GM12878 (cell line): ENCODE results near the gene DNASE1L3. TPM values are rescaled to one million over a fixed set of nuclear protein-coding genes. Genes with fewer than 3 reads are reported as not detected.

Experiments
- ATAC-seq: fragments of 200-7000 bp; cut with Tn5 transposase; 3 replicates; pipeline ENCODE4 v1.9.1; 2020; ENCODE audit warnings: mild to moderate bottlenecking, moderate library complexity
- BruUV-seq: library from RNA; stranded (reverse); fragments of 400-500 nt; replicated peaks from 2 replicates; lab custom pipeline; 2021; lab: Mats Ljungman, UMichigan
- CTCF ChIA-PET: fragments of 300-600 bp; sonication (Branson Sonifier 250); formaldehyde crosslinking; extraction: SDS; loops from one replicate; lab custom pipeline; 2021; ENCODE audit warnings: inconsistent platforms; lab: Yijun Ruan, JAX
- POLR2A ChIA-PET: fragments of 350-600 bp; formaldehyde crosslinking; extraction: SDS; loops from one replicate; lab custom pipeline; 2021; ENCODE audit warnings: inconsistent platforms; lab: Charles Lee
- RAD21 ChIA-PET: fragments of 300-600 bp; sonication (Branson Sonifier 250); formaldehyde crosslinking; loops from one replicate; lab custom pipeline; 2023; ENCODE audit warnings: antibody characterized with exemption; ENCODE audit not compliant: unreplicated experiment; lab: Charles Lee
- SMC1A ChIA-PET: fragments of 300-600 bp; sonication (Branson Sonifier 250); formaldehyde crosslinking; loops from one replicate; lab custom pipeline; 2023; ENCODE audit not compliant: unreplicated experiment, uncharacterized antibody; lab: Charles Lee
- DNase-seq: peaks from one replicate; pipeline ENCODE4 v3.0.0-alpha.2; 2011; ENCODE audit warnings: low read depth, low spot score
- FAIRE-seq: peaks from 3 replicates; lab custom pipeline; 2011; peaks lifted over from hg19 to GRCh38; lab: Jason Lieb, UNC
- H2AFZ ChIP-seq: 2 replicates; pipeline ENCODE4 v1.6.0; 2011; ENCODE audit warnings: low read depth, low read length, control low read depth; ENCODE audit not compliant: control insufficient read depth
- H3K27ac ChIP-seq: 2 replicates; pipeline ENCODE4 v1.5.1; 2011; ENCODE audit warnings: control low read depth; ENCODE audit not compliant: control insufficient read depth, insufficient read depth
- H3K27me3 ChIP-seq, 2 experiments: replicated peaks in 1 of 2; 2 replicates each; pipeline versions ENCODE4 v1.6.0 to v1.6.1; 2011; ENCODE audit warnings: low read length in 1 of 2; ENCODE audit not compliant: control insufficient read depth in 2 of 2, insufficient read depth in 2 of 2
- H3K36me3 ChIP-seq, 2 experiments: 2 replicates each; pipeline ENCODE4 v1.5.1; 2011; ENCODE audit warnings: low read length in 1 of 2; ENCODE audit not compliant: control insufficient read depth in 2 of 2, insufficient read depth in 2 of 2
- H3K4me1 ChIP-seq: 2 replicates; pipeline ENCODE4 v1.6.1; 2011; ENCODE audit warnings: mild to moderate bottlenecking, low read length, moderate library complexity, mixed read lengths; ENCODE audit not compliant: control insufficient read depth, insufficient read depth
- H3K4me2 ChIP-seq: 2 replicates; pipeline ENCODE4 v1.6.0; 2011; ENCODE audit warnings: control low read depth; ENCODE audit not compliant: control insufficient read depth, insufficient read depth
- H3K4me3 ChIP-seq: fragments of 200-600 bp; sonication (generic); 2 replicates; pipeline ENCODE4 v1.5.1; 2016
- H3K79me2 ChIP-seq: 2 replicates; pipeline ENCODE4 v1.6.0; 2011; ENCODE audit warnings: low read length; ENCODE audit not compliant: control insufficient read depth, insufficient read depth
- H3K9ac ChIP-seq: 2 replicates; pipeline ENCODE4 v1.8.0; 2011; ENCODE audit warnings: low read length, control low read depth, mixed read lengths; ENCODE audit not compliant: control insufficient read depth, insufficient read depth
- H3K9me3 ChIP-seq: replicated peaks from 3 replicates; pipeline ENCODE4 v1.5.1; 2011; ENCODE audit warnings: mild to moderate bottlenecking, low read length; ENCODE audit not compliant: control insufficient read depth, insufficient read depth
- H4K20me1 ChIP-seq: 2 replicates; pipeline ENCODE4 v1.6.0; 2011; ENCODE audit not compliant: control insufficient read depth, insufficient read depth
- CREM ChIP-seq: IDR thresholded peaks from 2 replicates; pipeline ENCODE4 v1.6.1; 2014; ENCODE audit warnings: antibody characterized with exemption, low read depth
- CTCF ChIP-seq, 3 experiments: IDR thresholded peaks in 2 of 3; conservative IDR thresholded peaks in 1 of 3; 2 replicates each; pipeline ENCODE4 v1.5.1; 2011; ENCODE audit warnings: low read depth in 3 of 3, low read length in 3 of 3, mild to moderate bottlenecking in 3 of 3, control low read depth in 2 of 3, moderate library complexity in 2 of 3, inconsistent platforms in 1 of 3, mixed read lengths in 1 of 3; ENCODE audit not compliant: control insufficient read depth in 2 of 3, insufficient read depth in 1 of 3; ENCODE audit errors: extremely low read depth in 1 of 3
- ESRRA ChIP-seq: IDR thresholded peaks from 2 replicates; pipeline ENCODE4 v1.6.1; 2012; ENCODE audit warnings: mild to moderate bottlenecking, low read length, improper control_type of control experiment
- GABPA ChIP-seq: IDR thresholded peaks from 2 replicates; pipeline ENCODE4 v1.6.1; 2014; ENCODE audit warnings: antibody characterized with exemption, low read depth, mild to moderate bottlenecking, inconsistent platforms
- HDGF ChIP-seq: fragments of 450-650 bp; IDR thresholded peaks from 2 replicates; pipeline ENCODE4 v1.6.1; 2016; ENCODE audit warnings: antibody characterized with exemption
- RB1 ChIP-seq: fragments of 450-650 bp; formaldehyde crosslinking; IDR thresholded peaks from 2 replicates; pipeline ENCODE4 v1.6.1; 2017; ENCODE audit warnings: mild to moderate bottlenecking, borderline replicate concordance
- SMC3 ChIP-seq: IDR thresholded peaks from 2 replicates; pipeline ENCODE4 v1.6.1; 2011; ENCODE audit warnings: low read length, improper control_type of control experiment, borderline replicate concordance
- SP1 ChIP-seq: IDR thresholded peaks from one replicate; pipeline ENCODE4 v1.6.1; 2011; ENCODE audit warnings: low read depth, low read length
- WGBS: methylation state at CpG from one replicate; pipeline ENCODE4 v1.1.6; 2016; ENCODE audit warnings: low lambda C conversion rate; ENCODE audit not compliant: insufficient replicate concordance, insufficient coverage; ENCODE audit errors: missing lambda C conversion rate; 5-methylcytosine and 5-hydroxymethylcytosine counted together
- in situ Hi-C: fragments of 300-500 bp; cut with MboI; formaldehyde crosslinking; loops from 9 replicates; pipeline ENCODE4 v1.14.3; 2018; ENCODE audit warnings: mixed read lengths
- intact Hi-C: fragments of 100-400 bp; cut with micrococcal nuclease; formaldehyde crosslinking; loops from one replicate; pipeline ENCODE4 v1.14.2; 2022; ENCODE audit not compliant: unreplicated experiment
- polyA plus RNA-seq, 11 experiments: library from polyadenylated mRNA; depleted of rRNA in 4 of 11; unstranded in 6 of 11; stranded (reverse) in 5 of 11; fragments of >200 nt; fragmentation: Nextera tagmentation in 4 of 11; fragmentation: Illumina TruSeq in 1 of 11; extraction: Ambion mirVana in 4 of 11; extraction: Trizol in 1 of 11; gene quantifications; 1 replicate in 1 of 11; 2 replicates in 10 of 11; pipeline versions ENCODE4 v1.2.1 to v1.2.3, GENCODE V29; 2011 to 2016; ENCODE audit warnings: inconsistent platforms in 2 of 11, missing spikeins in 2 of 11, low read depth in 1 of 11
- total RNA-seq, 4 experiments: library from RNA; depleted of rRNA in 3 of 4; stranded (reverse); fragments of >200 nt in 3 of 4; fragmentation: Illumina TruSeq in 1 of 4; extraction: Trizol in 1 of 4; gene quantifications; 2 replicates each; pipeline versions ENCODE4 v1.2.1 to v1.2.3, GENCODE V29; 2013 to 2021
- TF ChIP-seq, protein P1 (sequence below): fragments of 150-350 bp; IDR thresholded peaks from 2 replicates; pipeline ENCODE4 v1.6.1; 2014; ENCODE audit warnings: mild to moderate bottlenecking, low read depth, low read length
- TF ChIP-seq, protein P2 (sequence below): IDR thresholded peaks from 2 replicates; pipeline ENCODE4 v1.6.1; 2011; ENCODE audit warnings: low read depth, low read length, improper control_type of control experiment, borderline replicate concordance
- TF ChIP-seq, protein P3 (sequence below): fragments of 450-650 bp; IDR thresholded peaks from 2 replicates; pipeline ENCODE4 v1.6.1; 2017; ENCODE audit warnings: mild to moderate bottlenecking, low read depth, inconsistent platforms; ENCODE audit not compliant: poor library complexity, severe bottlenecking

The DNASE1L3 gene
- total and polyA plus RNA-seq, 10 of the 15 experiments (the other 5 are each of a cell fraction or from before 2014, with no cell fraction given), result 3.2 to 72.1 (median 6.3) TPM

DNA sequence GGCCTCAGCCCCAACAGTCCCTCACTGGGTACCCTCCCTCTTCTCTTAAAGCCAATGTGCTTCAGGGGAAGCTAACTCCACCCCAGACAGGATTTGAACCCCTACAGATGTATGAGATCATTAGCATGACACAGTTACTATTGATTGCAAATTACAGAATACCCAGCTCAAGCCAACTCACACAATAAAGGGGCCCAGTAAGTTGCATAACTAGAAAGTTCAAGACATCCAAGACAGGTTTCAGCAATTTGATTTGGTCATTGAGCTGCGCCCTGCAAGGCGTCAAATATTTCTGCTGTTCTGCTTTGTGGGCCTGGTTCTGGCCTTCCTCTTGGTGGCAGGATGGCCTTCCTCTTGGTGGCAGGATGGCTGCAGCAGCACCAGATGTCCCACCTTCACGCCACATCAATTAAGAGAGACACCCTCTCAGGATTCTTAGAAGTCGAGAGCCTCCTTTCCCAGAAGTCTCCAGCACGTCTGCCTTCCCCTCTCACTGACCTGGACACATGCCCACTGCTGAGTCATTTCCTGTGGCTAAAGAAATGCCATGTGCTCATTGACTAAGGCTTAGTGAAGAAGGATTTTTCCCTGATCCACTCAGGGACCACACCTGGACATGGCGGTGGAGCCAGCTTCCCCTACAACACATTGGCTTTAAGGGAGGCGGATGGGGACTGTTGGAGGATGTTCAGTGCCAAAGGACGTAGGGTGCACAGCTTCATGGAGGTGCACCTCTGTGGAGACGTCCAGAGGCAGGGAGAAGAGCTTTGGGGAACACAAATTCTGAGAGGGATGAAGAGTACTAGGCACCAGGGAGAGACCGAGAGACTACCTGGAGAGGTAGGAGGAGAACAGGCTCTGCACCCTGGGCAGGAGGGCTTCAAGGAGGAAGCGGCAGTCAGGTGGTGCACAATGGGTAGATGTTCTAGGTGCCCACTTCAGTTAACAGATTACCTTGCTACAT lies 49.1 kb downstream of the DNASE1L3 start (continued):
- TF ChIP-seq, protein P1, sequence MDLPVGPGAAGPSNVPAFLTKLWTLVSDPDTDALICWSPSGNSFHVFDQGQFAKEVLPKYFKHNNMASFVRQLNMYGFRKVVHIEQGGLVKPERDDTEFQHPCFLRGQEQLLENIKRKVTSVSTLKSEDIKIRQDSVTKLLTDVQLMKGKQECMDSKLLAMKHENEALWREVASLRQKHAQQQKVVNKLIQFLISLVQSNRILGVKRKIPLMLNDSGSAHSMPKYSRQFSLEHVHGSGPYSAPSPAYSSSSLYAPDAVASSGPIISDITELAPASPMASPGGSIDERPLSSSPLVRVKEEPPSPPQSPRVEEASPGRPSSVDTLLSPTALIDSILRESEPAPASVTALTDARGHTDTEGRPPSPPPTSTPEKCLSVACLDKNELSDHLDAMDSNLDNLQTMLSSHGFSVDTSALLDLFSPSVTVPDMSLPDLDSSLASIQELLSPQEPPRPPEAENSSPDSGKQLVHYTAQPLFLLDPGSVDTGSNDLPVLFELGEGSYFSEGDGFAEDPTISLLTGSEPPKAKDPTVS, result no peak
- TF ChIP-seq CTCF (IDR thresholded peaks at IDR 0.05 in 2 of 3, conservative IDR thresholded peaks at IDR 0.05 in 1 of 3; ENCODE audit: control insufficient read depth in 2 of 3, extremely low read depth in 1 of 3, insufficient read depth in 1 of 3, low read depth in 3 of 3, low read length in 3 of 3), result no peak
- TF ChIP-seq, all 136 proteins: peak for 0

DNA sequence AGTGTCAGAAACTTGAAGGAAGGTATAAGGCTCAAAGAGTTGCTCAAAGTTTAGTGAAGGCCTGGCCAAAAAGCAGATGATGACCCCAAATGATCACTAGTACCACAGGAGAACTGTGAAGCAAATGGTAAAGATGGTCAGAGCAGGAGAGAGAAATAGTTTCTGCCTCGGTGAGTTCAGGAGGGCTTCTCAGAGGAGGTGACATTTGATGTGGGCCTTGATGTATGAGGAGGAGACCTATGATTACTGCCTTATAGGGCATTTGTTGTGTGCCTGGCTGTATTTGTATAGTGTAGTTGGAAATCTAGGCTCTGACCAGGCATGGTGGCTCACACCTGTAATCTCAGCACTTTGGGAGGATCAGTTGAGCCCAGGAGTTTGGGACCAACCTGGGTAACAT lies 50.4 kb downstream of the DNASE1L3 start:
- Histone ChIP-seq H3K9ac (no peak overlapping the region), H3K27ac (no peak overlapping the region), H3K4me1 (no peaks in the 10 kb centered on the region), H2AFZ (no peak overlapping the region), H3K27me3 (no peaks in the 10 kb centered on the region)
- ATAC-seq (no peak), FAIRE-seq (no peak), DNase-seq (no peak)
- in situ Hi-C loops, result no loop called here
- 100% methylated on average over 1 of the region's 1 CpG for WGBS
- CTCF ChIA-PET, result interaction anchor here (8.4 kb wide), 1 partner anchor 151 kb away, joined by 78 read pairs; the partner anchor contains the start of gene FLNB
- BruUV-seq, result no TSS peak
- POLR2A ChIA-PET, result no interaction called here
- SMC1A ChIA-PET, result interaction anchor here (1.4 kb wide), 1 partner anchor 153 kb away, joined by 3 read pairs; no protein-coding TSS in a partner anchor
- RAD21 ChIA-PET, result no interaction called here
- TF ChIP-seq GABPA (no peak), HDGF (no peak), CREM (no peak), RB1 (no peak), SMC3 (no peak), ESRRA (no peak), SP1 (no peak)
- TF ChIP-seq, protein P2, sequence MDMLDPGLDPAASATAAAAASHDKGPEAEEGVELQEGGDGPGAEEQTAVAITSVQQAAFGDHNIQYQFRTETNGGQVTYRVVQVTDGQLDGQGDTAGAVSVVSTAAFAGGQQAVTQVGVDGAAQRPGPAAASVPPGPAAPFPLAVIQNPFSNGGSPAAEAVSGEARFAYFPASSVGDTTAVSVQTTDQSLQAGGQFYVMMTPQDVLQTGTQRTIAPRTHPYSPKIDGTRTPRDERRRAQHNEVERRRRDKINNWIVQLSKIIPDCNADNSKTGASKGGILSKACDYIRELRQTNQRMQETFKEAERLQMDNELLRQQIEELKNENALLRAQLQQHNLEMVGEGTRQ, result no peak
- TF ChIP-seq, protein P3, sequence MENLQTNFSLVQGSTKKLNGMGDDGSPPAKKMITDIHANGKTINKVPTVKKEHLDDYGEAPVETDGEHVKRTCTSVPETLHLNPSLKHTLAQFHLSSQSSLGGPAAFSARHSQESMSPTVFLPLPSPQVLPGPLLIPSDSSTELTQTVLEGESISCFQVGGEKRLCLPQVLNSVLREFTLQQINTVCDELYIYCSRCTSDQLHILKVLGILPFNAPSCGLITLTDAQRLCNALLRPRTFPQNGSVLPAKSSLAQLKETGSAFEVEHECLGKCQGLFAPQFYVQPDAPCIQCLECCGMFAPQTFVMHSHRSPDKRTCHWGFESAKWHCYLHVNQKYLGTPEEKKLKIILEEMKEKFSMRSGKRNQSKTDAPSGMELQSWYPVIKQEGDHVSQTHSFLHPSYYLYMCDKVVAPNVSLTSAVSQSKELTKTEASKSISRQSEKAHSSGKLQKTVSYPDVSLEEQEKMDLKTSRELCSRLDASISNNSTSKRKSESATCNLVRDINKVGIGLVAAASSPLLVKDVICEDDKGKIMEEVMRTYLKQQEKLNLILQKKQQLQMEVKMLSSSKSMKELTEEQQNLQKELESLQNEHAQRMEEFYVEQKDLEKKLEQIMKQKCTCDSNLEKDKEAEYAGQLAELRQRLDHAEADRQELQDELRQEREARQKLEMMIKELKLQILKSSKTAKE, result no peak
- TF ChIP-seq, all 136 proteins: peak for 0
- Histone ChIP-seq H3K9me3 (no peaks in the 10 kb centered on the region), H3K4me2 (no peak overlapping the region), H3K79me2 (no peaks in the 10 kb centered on the region), H3K4me3 (no peak overlapping the region), H4K20me1 (no peaks in the 10 kb centered on the region), H3K36me3 (peaks cover 3 to 6% of the 10 kb centered on the region in 2 experiments; a peak in 2 of 4 replicates)
- intact Hi-C loops, result no loop called here
